Panc1 (cell line): ENCODE data around the gene ARID4B. TPM values are rescaled to one million over a fixed set of nuclear protein-coding genes. Genes with fewer than 3 reads are reported as not detected.
A peak's percentile ranks its signal among the peaks of the same experiment; 100 is the strongest.

Source experiments
- ATAC-seq: fragments of 200-7000 bp; cut with Tn5 transposase; 2 replicates; pipeline ENCODE4 v1.9.1; 2020; ENCODE audit warnings: mild to moderate bottlenecking, moderate library complexity
- BruUV-seq: library from RNA; stranded (reverse); fragments of 400-500 nt; replicated peaks from 2 replicates; lab custom pipeline; 2021; lab: Mats Ljungman, UMichigan
- CTCF ChIA-PET: fragments of 300-600 bp; sonication (Branson Sonifier 250); formaldehyde crosslinking; loops from one replicate; lab custom pipeline; 2022; ENCODE audit warnings: antibody characterized with exemption; lab: Charles Lee
- POLR2A ChIA-PET: fragments of 300-600 bp; sonication (Branson Sonifier 250); formaldehyde crosslinking; loops from one replicate; lab custom pipeline; 2022; ENCODE audit warnings: antibody characterized with exemption; lab: Charles Lee
- DNase-seq: peaks from one replicate; pipeline ENCODE4 v3.0.0-alpha.2; 2010; ENCODE audit warnings: low read depth, low spot score
- H3K27ac ChIP-seq: 2 replicates; pipeline ENCODE4 v1.5.1; 2011; ENCODE audit warnings: mild to moderate bottlenecking, low read length, inconsistent platforms
- H3K27me3 ChIP-seq: fragments of 200-500 bp; sonication (Bioruptor generic); 2 replicates; pipeline ENCODE4 v1.6.0; 2014; ENCODE audit warnings: low read length, inconsistent platforms; ENCODE audit not compliant: control insufficient read depth, insufficient read depth
- H3K36me3 ChIP-seq: fragments of 200-500 bp; sonication (Bioruptor generic); 2 replicates; pipeline ENCODE4 v1.5.1; 2014; ENCODE audit warnings: inconsistent platforms, mild to moderate bottlenecking, low read length, moderate library complexity; ENCODE audit not compliant: control insufficient read depth, insufficient read depth
- H3K4me1 ChIP-seq: 2 replicates; pipeline ENCODE4 v1.5.1; 2011; ENCODE audit warnings: inconsistent platforms, mild to moderate bottlenecking, low read length, moderate library complexity; ENCODE audit not compliant: control insufficient read depth, insufficient read depth
- H3K4me3 ChIP-seq, 2 experiments: 2 replicates each; pipeline ENCODE4 v1.5.1; 2011 to 2012; ENCODE audit warnings: low read depth in 2 of 2, low read length in 2 of 2, mild to moderate bottlenecking in 2 of 2, inconsistent platforms in 1 of 2, moderate library complexity in 1 of 2
- H3K9me3 ChIP-seq: fragments of 200-500 bp; sonication (Bioruptor generic); 2 replicates; pipeline ENCODE4 v1.5.1; 2014; ENCODE audit warnings: low read depth, mild to moderate bottlenecking, inconsistent platforms, low read length, moderate library complexity; ENCODE audit not compliant: control insufficient read depth, insufficient read depth
- CTCF ChIP-seq: fragments of 450-650 bp; IDR thresholded peaks from 2 replicates; pipeline ENCODE4 v1.5.1; 2017; ENCODE audit warnings: mild to moderate bottlenecking
- POLR2AphosphoS5 ChIP-seq: IDR thresholded peaks from 2 replicates; pipeline ENCODE4 v1.6.1; 2012; ENCODE audit warnings: mild to moderate bottlenecking, low read depth, low read length, moderate library complexity
- REST ChIP-seq, 2 experiments: IDR thresholded peaks; 2 replicates each; pipeline ENCODE4 v1.6.1; 2011 to 2012; ENCODE audit warnings: low read depth in 2 of 2, control low read depth in 1 of 2, low read length in 1 of 2, mild to moderate bottlenecking in 1 of 2, moderate library complexity in 1 of 2; ENCODE audit not compliant: insufficient read depth in 1 of 2
- SIN3A ChIP-seq: IDR thresholded peaks from 2 replicates; pipeline ENCODE4 v1.6.1; 2012; ENCODE audit warnings: low read depth, mild to moderate bottlenecking, low read length, moderate library complexity, borderline replicate concordance; ENCODE audit not compliant: insufficient read depth
- TCF7L2 ChIP-seq: IDR thresholded peaks from 2 replicates; pipeline ENCODE4 v1.6.1; 2011; ENCODE audit warnings: mild to moderate bottlenecking, low read depth, low read length, inconsistent platforms
- in situ Hi-C: cut with HindIII; loops from 2 replicates; pipeline ENCODE4 v1.10.0; 2016; ENCODE audit warnings: low sequenced_read_pairs, low pct_unique_long_range_greater_than_20kb
- intact Hi-C: fragments of 100-400 bp; cut with micrococcal nuclease; formaldehyde crosslinking; loops from one replicate; pipeline ENCODE4 v1.10.0; 2022; ENCODE audit not compliant: unreplicated experiment
- total RNA-seq: library from RNA; stranded (reverse); gene quantifications from one replicate; pipeline ENCODE4 v1.2.1, GENCODE V29; 2021; ENCODE audit not compliant: unreplicated experiment

The ARID4B gene
- total RNA-seq, 1 experiment from 2014 or later = 37.5 TPM

GRCh38 chr1:235339746-235340145 lies 11.8 kb upstream of the ARID4B start:
- BruUV-seq = no TSS peak
- CTCF ChIA-PET = no interaction called here
- Histone ChIP-seq H3K36me3 (peaks cover 14% of the 10 kb centered on the region), H3K27ac (no peak overlapping the region), H3K4me3 (no peak overlapping the region), H3K27me3 (no peaks in the 10 kb centered on the region), H3K4me1 (peaks cover 8% of the 10 kb centered on the region; the same call in 1 of the 2 replicates), H3K9me3 (no peaks in the 10 kb centered on the region)
- in situ Hi-C loops (no loop called here), intact Hi-C loops (no loop called here)
- POLR2A ChIA-PET = interaction anchor here (0.6 to 0.7 kb wide), 2 partner anchors 64 to 261 kb away, joined by 3 to 5 read pairs; no protein-coding TSS in a partner anchor
- DNase-seq (no peak), ATAC-seq (no peak)
- TF ChIP-seq TCF7L2 (no peak), SIN3A (no peak), CTCF (no peak), POLR2AphosphoS5 (no peak), REST (IDR thresholded peaks at IDR 0.05; ENCODE audit: insufficient read depth in 1 of 2, low read depth in 2 of 2, low read length in 1 of 2) (no peak)

- in situ Hi-C loops = no loop called here
- no peaks in the 10 kb centered on the region for H3K9me3 ChIP-seq
- BruUV-seq = no TSS peak
- CTCF ChIA-PET = no interaction called here
- TF ChIP-seq TCF7L2 = no peak
- no peak for TF ChIP-seq REST (IDR thresholded peaks at IDR 0.05; ENCODE audit: insufficient read depth in 1 of 2, low read depth in 2 of 2, low read length in 1 of 2)
- TF ChIP-seq SIN3A = no peak
- ATAC-seq (peak; percentile 53; the same call in 1 of the 2 replicates), DNase-seq (no peak)
- POLR2A ChIA-PET = no interaction called here
- peaks cover 9% of the 10 kb centered on the region for H3K36me3 ChIP-seq
- peak overlapping the region; percentile 41 for H3K27ac ChIP-seq
- intact Hi-C loops = no loop called here
- no peaks in the 10 kb centered on the region for H3K27me3 ChIP-seq
- H3K4me1 ChIP-seq = peaks cover 22% of the 10 kb centered on the region
- no peak overlapping the region for H3K4me3 ChIP-seq
These were observed 8.9 kb upstream of the ARID4B start for GRCh38 chr1:235336903-235337302.
